Esophagus muscularis mucosa (tissue), 4 donors: ENCODE results near the gene FBXL7. TPM values are rescaled to one million over a fixed set of nuclear protein-coding genes. Genes with fewer than 3 reads are reported as not detected.

Experiments
- DNase-seq: peaks from one replicate; pipeline ENCODE4 v3.0.0-alpha.2; 2017; ENCODE audit errors: extremely low spot score
- H3K27ac ChIP-seq, 4 donors: fragments of 200-600 bp; sonication (generic); replicated peaks in 1 of 4; 1 replicate in 3 of 4; 2 replicates in 1 of 4; pipeline ENCODE4 v1.5.1; 2016 to 2019; ENCODE audit warnings: mild to moderate bottlenecking in 1 of 4
- H3K27me3 ChIP-seq, 4 donors: fragments of 200-600 bp; sonication (generic); one replicate each; pipeline versions ENCODE4 v1.5.1 to v1.6.0; 2016 to 2019
- H3K36me3 ChIP-seq, 4 donors: fragments of 200-600 bp; sonication (generic); one replicate each; pipeline ENCODE4 v1.5.1; 2016 to 2019
- H3K4me1 ChIP-seq, 4 donors: fragments of 200-600 bp; sonication (generic); one replicate each; pipeline ENCODE4 v1.5.1; 2016 to 2019
- H3K4me3 ChIP-seq, 4 donors: fragments of 200-600 bp; sonication (generic); 1 replicate in 2 of 4; 2 replicates in 2 of 4; pipeline ENCODE4 v1.5.1; 2016 to 2019; ENCODE audit warnings: mild to moderate bottlenecking in 4 of 4, moderate library complexity in 1 of 4
- H3K9me3 ChIP-seq, 4 donors: fragments of 200-600 bp; sonication (generic); 1 replicate in 3 of 4; 2 replicates in 1 of 4; pipeline ENCODE4 v1.5.1; 2016 to 2019
- EP300 ChIP-seq: sonication (generic); formaldehyde crosslinking; IDR thresholded peaks from one replicate; pipeline ENCODE4 v1.6.1; 2017; ENCODE audit warnings: antibody characterized with exemption
- POLR2A ChIP-seq: fragments of 450-650 bp; IDR thresholded peaks from one replicate; pipeline ENCODE4 v1.6.1; 2017; ENCODE audit warnings: antibody characterized with exemption, moderate library complexity, mild to moderate bottlenecking, low read depth
- POLR2AphosphoS5 ChIP-seq, 2 donors: sonication (generic); formaldehyde crosslinking; IDR thresholded peaks; one replicate each; pipeline ENCODE4 v1.6.1; 2017; ENCODE audit warnings: antibody characterized with exemption in 2 of 2
- WGBS: methylation state at CpG from one replicate; pipeline ENCODE4 v1.1.5; 2018; 5-methylcytosine and 5-hydroxymethylcytosine counted together
- intact Hi-C: fragments of 100-400 bp; cut with DNase I; formaldehyde crosslinking; loops from one replicate; pipeline ENCODE4 v1.15.1; 2023
- total RNA-seq, 4 donors: library from RNA; depleted of rRNA; stranded (reverse); fragments of >200 nt; gene quantifications; one replicate each; pipeline versions ENCODE4 v1.1.0 to v1.2.1, GENCODE V29; 2016
- TF ChIP-seq, protein P1 (sequence below), 3 experiments: fragments of 200-600 bp in 2 of 3; fragments of 450-650 bp in 1 of 3; sonication (generic) in 2 of 3; IDR thresholded peaks; one replicate each; pipeline ENCODE4 v1.5.1; 2017 to 2019; ENCODE audit warnings: antibody characterized with exemption in 3 of 3, mild to moderate bottlenecking in 2 of 3, moderate library complexity in 1 of 3

The FBXL7 gene
- total RNA-seq, 4 donors from 2014 or later: 25.7 to 37.7 (median 27.6) TPM

DNA sequence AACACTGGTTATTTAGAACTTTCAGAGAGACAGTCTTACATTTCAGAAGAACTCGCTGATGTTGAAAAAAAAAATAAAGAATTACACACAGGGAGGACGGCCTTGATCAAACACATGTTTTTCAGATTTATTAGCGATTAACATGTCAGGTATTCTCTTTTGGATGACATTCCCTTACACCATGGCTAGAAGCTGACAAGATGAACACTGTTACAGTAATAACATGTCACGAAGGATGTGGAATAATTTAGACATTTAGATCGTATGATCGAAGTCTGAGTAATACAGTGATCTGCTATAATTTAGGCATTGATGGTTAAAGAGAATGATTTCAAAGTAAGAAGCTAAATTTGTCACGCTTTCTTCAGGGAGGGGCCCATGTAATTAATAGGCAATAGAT, 24.6 kb upstream of the FBXL7 start:
- no peaks in the 10 kb centered on the region for H3K9me3 ChIP-seq
- no peaks in the 10 kb centered on the region for H3K27me3 ChIP-seq
- intact Hi-C loops: no loop called here
- WGBS: 79% methylated on average over 7 of the region's 7 CpGs
- H3K4me1 ChIP-seq: peaks cover 0 to 7% (median 0%) of the 10 kb centered on the region in 4 donors
- no peak overlapping the region for H3K27ac ChIP-seq
- no peak overlapping the region for H3K4me3 ChIP-seq
- no peaks in the 10 kb centered on the region for H3K36me3 ChIP-seq
- TF ChIP-seq POLR2A (no peak), EP300 (no peak)
- no peak for DNase-seq

DNA sequence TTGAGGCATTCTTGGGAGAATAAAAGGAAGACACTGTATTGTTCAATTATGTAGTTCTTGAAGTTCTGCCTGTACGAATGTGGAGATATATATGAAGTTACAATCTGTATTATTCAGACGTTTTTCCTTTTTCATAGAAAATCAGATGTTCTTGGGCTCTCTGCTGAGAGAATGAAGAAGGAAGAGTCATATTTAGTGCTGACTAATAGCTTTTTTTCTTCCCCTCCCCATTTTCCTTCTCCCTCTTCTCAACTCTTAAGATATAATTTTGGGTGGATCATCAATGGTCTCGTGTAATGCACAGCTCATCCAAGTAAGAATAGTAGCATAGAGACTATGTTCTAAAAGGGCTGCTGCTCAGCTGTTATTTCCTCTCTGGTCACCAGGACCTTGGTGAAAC, 23.0 kb upstream of the FBXL7 start:
- no peaks in the 10 kb centered on the region for H3K36me3 ChIP-seq
- 89% methylated on average over 3 of the region's 3 CpGs for WGBS
- peaks cover 0 to 7% (median 0%) of the 10 kb centered on the region in 4 donors for H3K4me1 ChIP-seq

DNA sequence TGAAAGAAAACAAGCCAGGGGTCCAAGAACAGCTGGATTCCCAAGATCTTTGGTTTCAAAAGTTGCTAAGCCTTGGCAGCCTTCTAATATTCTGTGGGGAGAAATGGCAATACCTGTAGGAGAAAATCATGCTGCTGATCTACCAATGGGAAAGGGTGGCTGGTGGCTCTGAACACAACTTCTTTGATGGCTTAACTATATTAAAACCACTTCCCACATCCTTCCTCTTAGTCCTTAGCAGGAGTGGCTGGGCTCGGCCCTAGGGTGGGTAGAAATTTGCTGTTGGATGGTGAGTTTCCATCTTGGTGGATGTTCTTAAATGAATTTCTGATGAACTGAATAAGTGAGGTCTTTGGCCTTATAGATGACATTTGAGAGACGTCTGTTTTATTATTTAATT, 19.5 kb upstream of the FBXL7 start:
- no peak overlapping the region for H3K4me3 ChIP-seq
- no peaks in the 10 kb centered on the region for H3K9me3 ChIP-seq
- intact Hi-C loops: no loop called here
- TF ChIP-seq POLR2AphosphoS5 (IDR thresholded peaks at IDR 0.05) (no peak), POLR2A (no peak), EP300 (no peak)
- TF ChIP-seq, protein P1, sequence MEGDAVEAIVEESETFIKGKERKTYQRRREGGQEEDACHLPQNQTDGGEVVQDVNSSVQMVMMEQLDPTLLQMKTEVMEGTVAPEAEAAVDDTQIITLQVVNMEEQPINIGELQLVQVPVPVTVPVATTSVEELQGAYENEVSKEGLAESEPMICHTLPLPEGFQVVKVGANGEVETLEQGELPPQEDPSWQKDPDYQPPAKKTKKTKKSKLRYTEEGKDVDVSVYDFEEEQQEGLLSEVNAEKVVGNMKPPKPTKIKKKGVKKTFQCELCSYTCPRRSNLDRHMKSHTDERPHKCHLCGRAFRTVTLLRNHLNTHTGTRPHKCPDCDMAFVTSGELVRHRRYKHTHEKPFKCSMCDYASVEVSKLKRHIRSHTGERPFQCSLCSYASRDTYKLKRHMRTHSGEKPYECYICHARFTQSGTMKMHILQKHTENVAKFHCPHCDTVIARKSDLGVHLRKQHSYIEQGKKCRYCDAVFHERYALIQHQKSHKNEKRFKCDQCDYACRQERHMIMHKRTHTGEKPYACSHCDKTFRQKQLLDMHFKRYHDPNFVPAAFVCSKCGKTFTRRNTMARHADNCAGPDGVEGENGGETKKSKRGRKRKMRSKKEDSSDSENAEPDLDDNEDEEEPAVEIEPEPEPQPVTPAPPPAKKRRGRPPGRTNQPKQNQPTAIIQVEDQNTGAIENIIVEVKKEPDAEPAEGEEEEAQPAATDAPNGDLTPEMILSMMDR (IDR thresholded peaks at IDR 0.05): no peak
- H3K36me3 ChIP-seq: no peaks in the 10 kb centered on the region
- no peak for DNase-seq
- H3K27me3 ChIP-seq: no peaks in the 10 kb centered on the region
- H3K4me1 ChIP-seq: peaks cover 0 to 20% (median 11%) of the 10 kb centered on the region in 4 donors
- H3K27ac ChIP-seq: no peak overlapping the region
- WGBS: 67% methylated on average over 2 of the region's 2 CpGs

More for the DNA sequence above, 23.0 kb upstream of the FBXL7 start:
- TF ChIP-seq POLR2A: no peak
- TF ChIP-seq EP300: no peak
- no peak for TF ChIP-seq POLR2AphosphoS5 (IDR thresholded peaks at IDR 0.05)
- TF ChIP-seq, protein P1 (IDR thresholded peaks at IDR 0.05): no peak
- Histone ChIP-seq H3K27ac (no peak overlapping the region), H3K9me3 (no peaks in the 10 kb centered on the region), H3K27me3 (no peaks in the 10 kb centered on the region), H3K4me3 (no peak overlapping the region)
- no peak for DNase-seq
- intact Hi-C loops: no loop called here

DNA sequence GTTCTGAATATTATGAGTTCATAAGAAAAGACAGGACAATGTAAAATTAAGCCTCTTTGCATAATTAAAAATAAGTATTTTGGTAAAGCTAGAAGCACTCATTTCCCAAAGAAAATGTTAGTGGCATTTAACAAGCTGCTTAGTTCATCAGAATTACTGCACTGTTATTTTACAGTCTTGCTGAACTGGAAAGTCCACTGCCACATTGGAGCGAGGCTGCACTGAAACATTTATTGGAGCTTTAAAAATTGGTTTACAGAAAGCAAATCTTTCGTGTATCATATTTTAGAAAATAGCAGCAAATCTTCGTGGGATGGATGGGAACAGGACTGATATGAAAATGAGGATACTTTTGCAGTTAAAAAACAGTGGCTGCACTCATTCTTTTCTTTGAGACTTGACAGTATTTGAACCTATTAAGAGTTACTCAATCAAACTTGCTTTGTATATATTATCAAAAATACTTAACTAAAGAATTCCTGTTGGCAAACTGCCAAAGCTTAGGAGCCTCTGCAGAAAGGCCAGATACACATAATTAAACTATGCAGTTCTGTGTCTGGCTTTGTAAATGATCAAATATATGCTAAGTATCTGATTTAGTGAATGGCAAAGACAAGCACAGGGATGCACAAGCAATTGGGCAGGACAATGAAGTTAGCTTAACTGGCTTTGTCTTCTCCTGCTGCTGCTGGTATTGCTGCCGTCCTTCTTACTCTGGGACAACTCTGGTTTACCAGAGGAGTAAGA, 16.5 kb upstream of the FBXL7 start:
- WGBS: 39% methylated on average over 4 of the region's 4 CpGs
- no peak for TF ChIP-seq POLR2A
- TF ChIP-seq EP300: no peak
- TF ChIP-seq POLR2AphosphoS5 (IDR thresholded peaks at IDR 0.05): no peak
- TF ChIP-seq, protein P1 (IDR thresholded peaks at IDR 0.05): no peak
- no peak for DNase-seq
- intact Hi-C loops: no loop called here
- no peak overlapping the region for H3K4me3 ChIP-seq
- H3K4me1 ChIP-seq: peaks cover 0 to 20% (median 11%) of the 10 kb centered on the region in 4 donors
- H3K27me3 ChIP-seq: no peaks in the 10 kb centered on the region
- H3K9me3 ChIP-seq: no peaks in the 10 kb centered on the region
- H3K36me3 ChIP-seq: no peaks in the 10 kb centered on the region
- H3K27ac ChIP-seq: no peak overlapping the region

DNA sequence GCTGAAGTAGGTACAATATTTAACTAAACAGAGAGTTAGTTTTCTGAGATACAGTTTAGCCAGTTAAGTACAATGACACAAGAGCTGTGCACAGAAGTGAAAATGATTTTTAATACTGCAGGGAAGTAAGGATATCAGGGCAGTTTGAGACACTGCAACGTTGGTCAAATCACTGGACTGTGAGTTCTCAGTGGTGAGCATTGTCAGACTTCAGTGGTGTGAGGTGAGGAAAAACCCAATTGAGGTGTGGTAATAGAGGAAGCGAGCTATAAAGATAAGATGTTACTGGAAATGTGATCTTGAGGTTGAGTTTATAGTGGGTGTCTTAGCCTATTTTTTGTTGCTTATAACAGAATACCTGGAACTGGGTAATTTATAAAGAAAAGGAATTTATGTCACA, 12.8 kb upstream of the FBXL7 start:
- Histone ChIP-seq H3K27ac (no peak overlapping the region), H3K4me3 (no peak overlapping the region), H3K4me1 (peaks cover 0 to 13% (median 11%) of the 10 kb centered on the region in 4 donors), H3K36me3 (no peaks in the 10 kb centered on the region), H3K9me3 (no peaks in the 10 kb centered on the region), H3K27me3 (no peaks in the 10 kb centered on the region)
- intact Hi-C loops: no loop called here
- no peak for DNase-seq
- 76% methylated on average over 2 of the region's 2 CpGs for whole genome bisulfite sequencing
- TF ChIP-seq, protein P1 (IDR thresholded peaks at IDR 0.05): no peak
- no peak for TF ChIP-seq POLR2A
- no peak for TF ChIP-seq POLR2AphosphoS5 (IDR thresholded peaks at IDR 0.05)
